Loucy (cell line): ENCODE results near the gene ADM2.

Experiments used
- EZH2phosphoT487 ChIP-seq: fragments of 200-600 bp; IDR thresholded peaks from 2 replicates; pipeline ENCODE4 v1.6.1; 2018; ENCODE audit warnings: antibody characterized with exemption, mild to moderate bottlenecking, moderate library complexity, borderline replicate concordance
- TF ChIP-seq, protein P1 (sequence below): fragments of 200-600 bp; sonication (generic); conservative IDR thresholded peaks from 2 replicates; pipeline ENCODE4 v1.5.1; 2014; ENCODE audit warnings: mild to moderate bottlenecking, antibody characterized with exemption, low read length

DNA sequence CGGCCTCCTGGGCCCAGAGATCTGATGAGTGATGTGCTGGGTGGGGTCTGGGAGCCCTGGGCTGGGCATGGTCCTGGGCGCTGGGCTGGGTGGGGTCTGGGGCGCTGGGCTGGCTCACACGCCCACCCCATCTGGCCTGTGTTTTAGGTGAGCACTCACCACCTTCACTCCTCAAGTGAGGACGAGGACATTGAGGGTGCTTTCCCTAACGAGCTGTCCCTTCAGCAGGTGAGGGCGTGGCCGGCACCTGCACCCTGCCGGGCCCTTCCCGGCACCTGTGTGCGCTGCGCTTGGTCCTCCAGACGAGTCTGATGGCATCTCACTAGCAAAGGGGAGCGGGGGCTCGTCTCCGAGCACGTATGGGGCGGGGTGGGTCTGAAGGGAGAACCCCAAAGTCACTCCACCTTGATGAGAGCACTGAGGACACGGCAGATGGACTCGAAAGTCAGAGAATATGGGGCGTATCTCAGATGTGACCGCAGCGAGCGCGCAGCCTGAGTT, 44.5 kb upstream of the ADM2 start:
- TF ChIP-seq, protein P1, sequence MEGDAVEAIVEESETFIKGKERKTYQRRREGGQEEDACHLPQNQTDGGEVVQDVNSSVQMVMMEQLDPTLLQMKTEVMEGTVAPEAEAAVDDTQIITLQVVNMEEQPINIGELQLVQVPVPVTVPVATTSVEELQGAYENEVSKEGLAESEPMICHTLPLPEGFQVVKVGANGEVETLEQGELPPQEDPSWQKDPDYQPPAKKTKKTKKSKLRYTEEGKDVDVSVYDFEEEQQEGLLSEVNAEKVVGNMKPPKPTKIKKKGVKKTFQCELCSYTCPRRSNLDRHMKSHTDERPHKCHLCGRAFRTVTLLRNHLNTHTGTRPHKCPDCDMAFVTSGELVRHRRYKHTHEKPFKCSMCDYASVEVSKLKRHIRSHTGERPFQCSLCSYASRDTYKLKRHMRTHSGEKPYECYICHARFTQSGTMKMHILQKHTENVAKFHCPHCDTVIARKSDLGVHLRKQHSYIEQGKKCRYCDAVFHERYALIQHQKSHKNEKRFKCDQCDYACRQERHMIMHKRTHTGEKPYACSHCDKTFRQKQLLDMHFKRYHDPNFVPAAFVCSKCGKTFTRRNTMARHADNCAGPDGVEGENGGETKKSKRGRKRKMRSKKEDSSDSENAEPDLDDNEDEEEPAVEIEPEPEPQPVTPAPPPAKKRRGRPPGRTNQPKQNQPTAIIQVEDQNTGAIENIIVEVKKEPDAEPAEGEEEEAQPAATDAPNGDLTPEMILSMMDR = no peak
- TF ChIP-seq EZH2phosphoT487 = no peak
